GM12873 (cell line): Measurements from ENCODE around the gene VPS51.

Source experiments
- CTCF ChIP-seq: IDR thresholded peaks from 2 replicates; pipeline ENCODE4 v1.5.1; 2012; ENCODE audit warnings: low read depth, mild to moderate bottlenecking, moderate library complexity, low read length, control low read depth; ENCODE audit not compliant: insufficient read depth; ENCODE audit errors: missing control alignments

VPS51 gene

GRCh38 chr11:65057526-65057925, 38.5 kb upstream of the VPS51 start:
- no peak for TF ChIP-seq CTCF

- no peak for TF ChIP-seq CTCF
These were observed 38.0 kb upstream of the VPS51 start for GRCh38 chr11:65058012-65058411.

GRCh38 chr11:65058419-65059054, 37.5 kb upstream of the VPS51 start, which contains the start of gene NAALADL1:
NAALADL1 (minus strand) TSS chr11:65058553; CDS start chr11:65058521, 32 bp downstream.
- TF ChIP-seq CTCF, result no peak

- no peak for TF ChIP-seq CTCF
These were observed 36.5 kb upstream of the VPS51 start for GRCh38 chr11:65059523-65059922.

- TF ChIP-seq CTCF, result no peak
These were observed 35.8 kb upstream of the VPS51 start for GRCh38 chr11:65059959-65060824.

- no peak for TF ChIP-seq CTCF
These were observed 35.1 kb upstream of the VPS51 start for GRCh38 chr11:65060913-65061408.

- TF ChIP-seq CTCF, result no peak
These were observed 32.5 kb upstream of the VPS51 start for GRCh38 chr11:65063532-65063931.
